Liver (tissue), 9 donors: ENCODE data around the gene NAT9. TPM values are rescaled to one million over a fixed set of nuclear protein-coding genes. Genes with fewer than 3 reads are reported as not detected.

Experiments used
- DNase-seq: peaks from one replicate; pipeline ENCODE4 v3.0.0-alpha.2; 2017; ENCODE audit warnings: low spot score
- H3K27ac ChIP-seq, 2 donors: one replicate each; pipeline ENCODE4 v1.7.0; 2013; ENCODE audit warnings: inconsistent platforms in 2 of 2, low read length in 2 of 2, control low read depth in 1 of 2, low read depth in 1 of 2, mild to moderate bottlenecking in 1 of 2
- H3K27me3 ChIP-seq, 4 donors: one replicate each; pipeline versions ENCODE4 v1.6.1 to v1.7.0; 2013; ENCODE audit warnings: low read length in 3 of 4, inconsistent platforms in 1 of 4, mild to moderate bottlenecking in 1 of 4, moderate library complexity in 1 of 4; ENCODE audit not compliant: control insufficient read depth in 4 of 4, insufficient read depth in 4 of 4
- H3K36me3 ChIP-seq, 4 donors: one replicate each; pipeline versions ENCODE4 v1.6.1 to v1.7.0; 2013; ENCODE audit warnings: low read length in 3 of 4, mild to moderate bottlenecking in 3 of 4, low read depth in 1 of 4, moderate library complexity in 1 of 4; ENCODE audit not compliant: control insufficient read depth in 4 of 4, insufficient read depth in 3 of 4
- H3K4me1 ChIP-seq, 4 donors: one replicate each; pipeline versions ENCODE4 v1.6.1 to v1.7.0; 2013; ENCODE audit warnings: low read length in 3 of 4, mild to moderate bottlenecking in 3 of 4, moderate library complexity in 1 of 4; ENCODE audit not compliant: control insufficient read depth in 4 of 4, insufficient read depth in 4 of 4
- H3K4me3 ChIP-seq, 3 donors: one replicate each; pipeline versions ENCODE4 v1.6.1 to v1.7.0; 2013; ENCODE audit warnings: low read length in 3 of 3, control low read depth in 1 of 3, low read depth in 1 of 3, mild to moderate bottlenecking in 1 of 3
- H3K9ac ChIP-seq, 2 donors: one replicate each; pipeline ENCODE4 v1.7.0; 2013; ENCODE audit warnings: low read length in 2 of 2, mild to moderate bottlenecking in 2 of 2, moderate library complexity in 2 of 2, control low read depth in 1 of 2, low read depth in 1 of 2
- H3K9me3 ChIP-seq, 4 donors: one replicate each; pipeline versions ENCODE4 v1.6.1 to v1.7.0; 2013; ENCODE audit warnings: low read length in 3 of 4; ENCODE audit not compliant: control insufficient read depth in 4 of 4
- EGR1 ChIP-seq, 2 donors: IDR thresholded peaks; 2 replicates each; pipeline ENCODE4 v1.6.1; 2016 to 2018; ENCODE audit warnings: antibody characterized with exemption in 2 of 2, low read depth in 2 of 2
- FOXA1 ChIP-seq: IDR thresholded peaks from 2 replicates; pipeline ENCODE4 v1.6.1; 2016; ENCODE audit warnings: antibody characterized with exemption
- FOXA2 ChIP-seq: IDR thresholded peaks from 2 replicates; pipeline ENCODE4 v1.6.1; 2016; ENCODE audit warnings: antibody characterized with exemption
- GABPA ChIP-seq, 2 donors: IDR thresholded peaks in 1 of 2; conservative IDR thresholded peaks in 1 of 2; 2 replicates each; pipeline ENCODE4 v1.6.1; 2016; ENCODE audit warnings: antibody characterized with exemption in 2 of 2, mild to moderate bottlenecking in 1 of 2, moderate library complexity in 1 of 2
- HNF4A ChIP-seq, 2 donors: conservative IDR thresholded peaks; 2 replicates each; pipeline ENCODE4 v1.6.1; 2016; ENCODE audit warnings: antibody characterized with exemption in 2 of 2, mild to moderate bottlenecking in 2 of 2
- HNF4G ChIP-seq: IDR thresholded peaks from 2 replicates; pipeline ENCODE4 v1.6.1; 2016; ENCODE audit warnings: antibody characterized with exemption
- RAD21 ChIP-seq, 2 donors: IDR thresholded peaks; 2 replicates each; pipeline ENCODE4 v1.6.1; 2016; ENCODE audit warnings: antibody characterized with exemption in 2 of 2, mild to moderate bottlenecking in 2 of 2
- RXRA ChIP-seq, 2 donors: IDR thresholded peaks; 2 replicates each; pipeline ENCODE4 v1.6.1; 2017 to 2018; ENCODE audit warnings: antibody characterized with exemption in 2 of 2, mild to moderate bottlenecking in 1 of 2
- SP1 ChIP-seq: IDR thresholded peaks from 2 replicates; pipeline ENCODE4 v1.6.1; 2018; ENCODE audit warnings: antibody characterized with exemption, mild to moderate bottlenecking
- YY1 ChIP-seq: IDR thresholded peaks from 2 replicates; pipeline ENCODE4 v1.6.1; 2016; ENCODE audit warnings: antibody characterized with exemption, mild to moderate bottlenecking
- WGBS: extraction: QIAGEN DNeasy Blood & Tissue Kit; methylation state at CpG from one replicate; pipeline ENCODE4 v1.1.7; 2013; 5-methylcytosine and 5-hydroxymethylcytosine counted together
- polyA plus RNA-seq, 2 donors: library from polyadenylated mRNA; stranded (reverse) in 1 of 2; unstranded in 1 of 2; fragments of 200-250 nt in 1 of 2; fragments of >200 nt in 1 of 2; fragmentation: Nextera tagmentation in 1 of 2; extraction: Ambion mirVana in 1 of 2; gene quantifications; one replicate each; pipeline versions ENCODE4 v1.2.1 to v1.2.3, GENCODE V29; 2013 to 2015
- total RNA-seq, 2 donors: library from RNA; depleted of rRNA; stranded (reverse); fragments of >200 nt; gene quantifications; one replicate each; pipeline ENCODE4 v1.2.3, GENCODE V29; 2014
- TF ChIP-seq, protein P1 (sequence below): IDR thresholded peaks from 2 replicates; pipeline ENCODE4 v1.6.1; 2016; ENCODE audit warnings: antibody characterized with exemption, mild to moderate bottlenecking
- TF ChIP-seq, protein P2 (sequence below): IDR thresholded peaks from 2 replicates; pipeline ENCODE4 v1.6.1; 2016; ENCODE audit warnings: antibody characterized with exemption
- TF ChIP-seq, protein P3 (sequence below): fragments of 150-350 bp; IDR thresholded peaks from 2 replicates; pipeline ENCODE4 v1.5.1; 2017; ENCODE audit warnings: improper control_type of control experiment, low read depth, low read length; ENCODE audit not compliant: missing input control
- donor health status: healthy.
- donor health status: healthy.
- donor health status: healthy.
- donor health status: healthy.
- donor health status: healthy.

The NAT9 gene, protein sequence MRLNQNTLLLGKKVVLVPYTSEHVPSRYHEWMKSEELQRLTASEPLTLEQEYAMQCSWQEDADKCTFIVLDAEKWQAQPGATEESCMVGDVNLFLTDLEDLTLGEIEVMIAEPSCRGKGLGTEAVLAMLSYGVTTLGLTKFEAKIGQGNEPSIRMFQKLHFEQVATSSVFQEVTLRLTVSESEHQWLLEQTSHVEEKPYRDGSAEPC
- total RNA-seq (10 to 100 TPM in 1 of 2 donors, 1 to 10 TPM in 1; 8.1 to 25.5 TPM), polyA plus RNA-seq (10 to 100 TPM; 15.7 to 18.4 TPM)

DNA sequence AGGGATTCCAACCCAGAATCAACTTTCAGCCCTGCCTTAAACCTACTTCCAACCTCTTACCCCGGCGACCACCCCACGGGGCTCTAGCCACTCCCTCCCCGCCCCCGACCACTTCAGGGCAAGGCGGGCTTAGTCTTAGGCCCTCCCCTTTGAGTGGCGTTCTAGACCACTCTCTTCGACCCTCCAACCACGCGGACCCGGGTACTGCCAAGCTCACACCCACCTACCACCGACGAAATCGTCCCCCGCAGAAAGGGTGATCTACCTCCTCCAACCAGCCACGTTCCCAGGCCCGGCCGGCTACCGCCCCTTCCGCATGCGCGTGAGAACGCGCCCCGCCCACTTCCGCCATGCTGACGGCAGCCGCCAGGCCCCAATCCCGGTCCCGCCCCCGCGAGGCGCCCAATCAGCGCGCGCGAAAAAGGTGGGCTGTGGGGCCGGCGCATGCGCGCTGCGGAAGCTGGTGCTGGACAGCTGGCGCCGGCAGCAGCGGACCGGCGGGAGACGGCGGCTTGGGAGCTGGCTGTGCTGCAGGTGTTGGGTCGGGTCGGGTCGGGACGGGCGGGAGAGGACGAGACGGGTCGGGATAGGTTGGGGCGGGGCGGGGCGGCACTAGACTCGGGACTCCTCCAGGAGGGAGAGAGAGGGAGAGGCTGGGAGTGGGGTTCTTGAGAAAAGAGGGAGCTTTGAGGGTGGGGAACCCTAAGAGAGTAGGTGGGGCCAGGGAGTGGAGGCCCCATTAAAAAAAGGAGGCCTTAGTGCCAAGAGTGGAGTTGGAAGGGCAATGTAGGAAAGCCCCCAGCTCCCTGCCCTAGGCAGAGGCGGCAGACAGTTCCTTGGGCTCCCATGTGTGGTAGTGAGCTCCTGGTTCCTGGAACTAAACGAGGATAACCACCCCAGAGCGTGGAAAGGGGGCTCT is at the start of gene NAT9:
NAT9 (minus strand) TSS at position 302 of the 919 bp plus-strand sequence. CDS start 647 bp downstream, outside the sequence.
- Histone ChIP-seq H3K9me3 (no peaks in the 10 kb centered on the region), H3K9ac (peak within 1 kb of the TSS; percentile 61 to 82), H3K27ac (peak within 1 kb of the TSS; percentile 70 to 72), H3K4me1 (peaks cover 2 to 53% (median 28%) of the 10 kb centered on the region in 4 donors), H3K27me3 (no peaks in the 10 kb centered on the region), H3K4me3 (peak within 1 kb of the TSS; percentile 84 to 96 (median 91)), H3K36me3 (peaks cover 2 to 14% (median 8%) of the 10 kb centered on the region in 4 donors)
- peak; percentile 99 for DNase-seq
- under 1% methylated on average over 64 of the region's 64 CpGs for whole genome bisulfite sequencing
- TF ChIP-seq YY1 = peak; percentile 70
- peak; percentile 51 to 94 for TF ChIP-seq GABPA (IDR thresholded peaks at IDR 0.05 in 1 of 2, conservative IDR thresholded peaks at IDR 0.05 in 1 of 2)
- TF ChIP-seq RXRA (IDR thresholded peaks at IDR 0.05) = no peak
- peak; percentile 87 for TF ChIP-seq SP1
- TF ChIP-seq, protein P1, sequence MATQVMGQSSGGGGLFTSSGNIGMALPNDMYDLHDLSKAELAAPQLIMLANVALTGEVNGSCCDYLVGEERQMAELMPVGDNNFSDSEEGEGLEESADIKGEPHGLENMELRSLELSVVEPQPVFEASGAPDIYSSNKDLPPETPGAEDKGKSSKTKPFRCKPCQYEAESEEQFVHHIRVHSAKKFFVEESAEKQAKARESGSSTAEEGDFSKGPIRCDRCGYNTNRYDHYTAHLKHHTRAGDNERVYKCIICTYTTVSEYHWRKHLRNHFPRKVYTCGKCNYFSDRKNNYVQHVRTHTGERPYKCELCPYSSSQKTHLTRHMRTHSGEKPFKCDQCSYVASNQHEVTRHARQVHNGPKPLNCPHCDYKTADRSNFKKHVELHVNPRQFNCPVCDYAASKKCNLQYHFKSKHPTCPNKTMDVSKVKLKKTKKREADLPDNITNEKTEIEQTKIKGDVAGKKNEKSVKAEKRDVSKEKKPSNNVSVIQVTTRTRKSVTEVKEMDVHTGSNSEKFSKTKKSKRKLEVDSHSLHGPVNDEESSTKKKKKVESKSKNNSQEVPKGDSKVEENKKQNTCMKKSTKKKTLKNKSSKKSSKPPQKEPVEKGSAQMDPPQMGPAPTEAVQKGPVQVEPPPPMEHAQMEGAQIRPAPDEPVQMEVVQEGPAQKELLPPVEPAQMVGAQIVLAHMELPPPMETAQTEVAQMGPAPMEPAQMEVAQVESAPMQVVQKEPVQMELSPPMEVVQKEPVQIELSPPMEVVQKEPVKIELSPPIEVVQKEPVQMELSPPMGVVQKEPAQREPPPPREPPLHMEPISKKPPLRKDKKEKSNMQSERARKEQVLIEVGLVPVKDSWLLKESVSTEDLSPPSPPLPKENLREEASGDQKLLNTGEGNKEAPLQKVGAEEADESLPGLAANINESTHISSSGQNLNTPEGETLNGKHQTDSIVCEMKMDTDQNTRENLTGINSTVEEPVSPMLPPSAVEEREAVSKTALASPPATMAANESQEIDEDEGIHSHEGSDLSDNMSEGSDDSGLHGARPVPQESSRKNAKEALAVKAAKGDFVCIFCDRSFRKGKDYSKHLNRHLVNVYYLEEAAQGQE = peak; percentile 96
- peak in 1 of 2 donors; percentile 62 for TF ChIP-seq EGR1 (IDR thresholded peaks at IDR 0.05; ENCODE audit: low read depth in 2 of 2)
- TF ChIP-seq, protein P2, sequence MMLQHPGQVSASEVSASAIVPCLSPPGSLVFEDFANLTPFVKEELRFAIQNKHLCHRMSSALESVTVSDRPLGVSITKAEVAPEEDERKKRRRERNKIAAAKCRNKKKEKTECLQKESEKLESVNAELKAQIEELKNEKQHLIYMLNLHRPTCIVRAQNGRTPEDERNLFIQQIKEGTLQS = no peak

DNA sequence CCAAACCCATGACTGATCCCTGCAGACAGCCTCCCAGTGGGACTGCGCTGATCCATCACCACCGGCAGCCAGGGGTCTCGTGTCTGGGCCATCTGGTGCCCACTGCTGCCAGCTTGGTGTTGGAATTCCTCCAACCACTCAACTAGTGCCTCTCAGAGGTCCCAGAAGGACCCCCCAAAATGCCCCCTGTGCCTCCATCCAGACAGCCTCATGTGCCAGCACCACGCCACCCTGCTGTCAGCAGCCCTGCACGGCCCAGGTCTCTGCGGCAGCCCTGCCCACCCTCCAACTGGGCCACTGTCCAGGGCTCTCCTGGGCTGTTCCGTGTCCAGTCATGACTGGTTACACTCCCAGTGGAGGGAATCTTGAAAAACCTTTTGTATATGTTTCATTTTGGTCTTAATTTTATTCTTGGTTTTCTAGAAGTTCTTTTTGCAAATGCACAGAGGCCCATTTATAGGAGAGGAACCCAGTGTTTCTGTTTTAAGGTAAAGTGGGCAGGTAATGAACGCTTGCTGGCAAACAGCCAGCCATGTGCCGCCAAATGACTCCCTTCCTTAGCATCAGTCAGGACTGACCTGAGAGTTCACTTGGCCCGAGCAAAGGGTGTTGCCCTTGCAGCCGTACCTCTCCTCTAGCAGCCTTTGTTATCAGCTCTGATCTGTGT is 48.9 kb upstream of the NAT9 start:
- TF ChIP-seq, protein P1 = no peak
- no peak for TF ChIP-seq RAD21 (IDR thresholded peaks at IDR 0.05)
- TF ChIP-seq YY1 = no peak
- no peak for TF ChIP-seq FOXA1
- TF ChIP-seq, protein P3, sequence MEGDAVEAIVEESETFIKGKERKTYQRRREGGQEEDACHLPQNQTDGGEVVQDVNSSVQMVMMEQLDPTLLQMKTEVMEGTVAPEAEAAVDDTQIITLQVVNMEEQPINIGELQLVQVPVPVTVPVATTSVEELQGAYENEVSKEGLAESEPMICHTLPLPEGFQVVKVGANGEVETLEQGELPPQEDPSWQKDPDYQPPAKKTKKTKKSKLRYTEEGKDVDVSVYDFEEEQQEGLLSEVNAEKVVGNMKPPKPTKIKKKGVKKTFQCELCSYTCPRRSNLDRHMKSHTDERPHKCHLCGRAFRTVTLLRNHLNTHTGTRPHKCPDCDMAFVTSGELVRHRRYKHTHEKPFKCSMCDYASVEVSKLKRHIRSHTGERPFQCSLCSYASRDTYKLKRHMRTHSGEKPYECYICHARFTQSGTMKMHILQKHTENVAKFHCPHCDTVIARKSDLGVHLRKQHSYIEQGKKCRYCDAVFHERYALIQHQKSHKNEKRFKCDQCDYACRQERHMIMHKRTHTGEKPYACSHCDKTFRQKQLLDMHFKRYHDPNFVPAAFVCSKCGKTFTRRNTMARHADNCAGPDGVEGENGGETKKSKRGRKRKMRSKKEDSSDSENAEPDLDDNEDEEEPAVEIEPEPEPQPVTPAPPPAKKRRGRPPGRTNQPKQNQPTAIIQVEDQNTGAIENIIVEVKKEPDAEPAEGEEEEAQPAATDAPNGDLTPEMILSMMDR = no peak
- no peak for TF ChIP-seq HNF4G
- TF ChIP-seq SP1 = no peak
- no peak for TF ChIP-seq EGR1 (IDR thresholded peaks at IDR 0.05; ENCODE audit: low read depth in 2 of 2)
- TF ChIP-seq HNF4A (conservative IDR thresholded peaks at IDR 0.05) = no peak
- no peak for TF ChIP-seq FOXA2
- TF ChIP-seq RXRA (IDR thresholded peaks at IDR 0.05) = no peak
- no peak for TF ChIP-seq GABPA (IDR thresholded peaks at IDR 0.05 in 1 of 2, conservative IDR thresholded peaks at IDR 0.05 in 1 of 2)

More for the DNA sequence above, 48.9 kb upstream of the NAT9 start:
- WGBS = 86% methylated on average over 11 of the region's 11 CpGs
- H3K27ac ChIP-seq = no peak overlapping the region
- no peak overlapping the region for H3K9ac ChIP-seq
- H3K9me3 ChIP-seq = no peaks in the 10 kb centered on the region
- no peak overlapping the region for H3K4me3 ChIP-seq
- peaks cover 0 to 3% (median 2%) of the 10 kb centered on the region in 4 donors for H3K36me3 ChIP-seq
- H3K27me3 ChIP-seq = no peaks in the 10 kb centered on the region
- no peaks in the 10 kb centered on the region for H3K4me1 ChIP-seq
- no peak for DNase-seq
